CD1c-positive myeloid dendritic cell (primary cell): ENCODE results near the gene SLC30A5.

Experiments used
- DNase-seq: peaks from one replicate; pipeline ENCODE4 v3.0.0-alpha.2; 2016; ENCODE audit errors: extremely low spot score

Gene SLC30A5

GRCh38 chr5:69167929-69168328 is 74.1 kb downstream of the SLC30A5 start:
- no peak for DNase-seq

- DNase-seq = no peak
These were observed 76.7 kb downstream of the SLC30A5 start for GRCh38 chr5:69170495-69170894.

DNA sequence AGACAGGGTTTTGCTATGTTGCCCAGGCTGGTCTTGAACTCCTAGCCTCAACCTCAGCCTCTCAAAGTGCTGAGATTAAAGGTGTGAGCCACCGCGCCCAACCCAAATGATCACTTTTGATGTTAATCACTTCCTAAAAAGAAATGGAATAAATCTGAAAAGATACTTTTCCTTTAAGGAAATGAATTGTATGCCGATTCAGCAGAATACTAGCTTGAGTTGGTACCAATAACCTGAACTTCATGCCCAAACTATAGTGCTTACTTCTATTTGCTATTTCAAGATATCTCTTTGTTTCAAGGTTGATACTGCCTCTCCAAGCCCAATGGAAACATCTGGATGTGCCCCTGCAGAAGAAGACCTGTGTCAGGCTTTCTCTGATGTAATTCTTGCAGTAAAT is 77.2 kb downstream of the SLC30A5 start:
- no peak for DNase-seq
